Esophagus muscularis mucosa (tissue), 3 donors: ENCODE measurements around the gene SAE1.

ENCODE experiments used
- EP300 ChIP-seq: sonication (generic); formaldehyde crosslinking; IDR thresholded peaks from one replicate; pipeline ENCODE4 v1.6.1; 2017; ENCODE audit warnings: antibody characterized with exemption
- TF ChIP-seq, protein P1 (sequence below), 3 experiments: fragments of 200-600 bp in 2 of 3; fragments of 450-650 bp in 1 of 3; sonication (generic) in 2 of 3; IDR thresholded peaks; one replicate each; pipeline ENCODE4 v1.5.1; 2017 to 2019; ENCODE audit warnings: antibody characterized with exemption in 3 of 3, mild to moderate bottlenecking in 2 of 3, moderate library complexity in 1 of 3

GRCh38 chr19:47093254-47093653 is 37.4 kb upstream of the SAE1 start:
- TF ChIP-seq, protein P1, sequence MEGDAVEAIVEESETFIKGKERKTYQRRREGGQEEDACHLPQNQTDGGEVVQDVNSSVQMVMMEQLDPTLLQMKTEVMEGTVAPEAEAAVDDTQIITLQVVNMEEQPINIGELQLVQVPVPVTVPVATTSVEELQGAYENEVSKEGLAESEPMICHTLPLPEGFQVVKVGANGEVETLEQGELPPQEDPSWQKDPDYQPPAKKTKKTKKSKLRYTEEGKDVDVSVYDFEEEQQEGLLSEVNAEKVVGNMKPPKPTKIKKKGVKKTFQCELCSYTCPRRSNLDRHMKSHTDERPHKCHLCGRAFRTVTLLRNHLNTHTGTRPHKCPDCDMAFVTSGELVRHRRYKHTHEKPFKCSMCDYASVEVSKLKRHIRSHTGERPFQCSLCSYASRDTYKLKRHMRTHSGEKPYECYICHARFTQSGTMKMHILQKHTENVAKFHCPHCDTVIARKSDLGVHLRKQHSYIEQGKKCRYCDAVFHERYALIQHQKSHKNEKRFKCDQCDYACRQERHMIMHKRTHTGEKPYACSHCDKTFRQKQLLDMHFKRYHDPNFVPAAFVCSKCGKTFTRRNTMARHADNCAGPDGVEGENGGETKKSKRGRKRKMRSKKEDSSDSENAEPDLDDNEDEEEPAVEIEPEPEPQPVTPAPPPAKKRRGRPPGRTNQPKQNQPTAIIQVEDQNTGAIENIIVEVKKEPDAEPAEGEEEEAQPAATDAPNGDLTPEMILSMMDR (IDR thresholded peaks at IDR 0.05) = no peak
- TF ChIP-seq EP300 = no peak
